SK-N-SH treated with all-trans-retinoic acid at 6 μM for 48 hours (cell line): ENCODE data around the gene ZFYVE28.
A peak's percentile ranks its signal among the peaks of the same experiment; 100 is the strongest.

Source experiments
- ATAC-seq: fragments of 200-7000 bp; cut with Tn5 transposase; 3 replicates; pipeline ENCODE4 v1.9.1; 2020; ENCODE audit warnings: mild to moderate bottlenecking, moderate library complexity
- ARNTL ChIP-seq: fragments of 450-650 bp; formaldehyde crosslinking; IDR thresholded peaks from 2 replicates; pipeline ENCODE4 v1.5.0; 2020; ENCODE audit warnings: low read depth, mild to moderate bottlenecking, moderate library complexity, borderline replicate concordance
- BACH2 ChIP-seq: fragments of 250-450 bp; sonication (Bioruptor Pico); IDR thresholded peaks from 2 replicates; pipeline ENCODE4 v1.9.0; 2021; ENCODE audit warnings: mild to moderate bottlenecking, borderline replicate concordance
- CREB5 ChIP-seq: fragments of 250-450 bp; sonication (Bioruptor Pico); IDR thresholded peaks from 2 replicates; pipeline ENCODE4 v1.5.1; 2020; ENCODE audit warnings: low read depth, mild to moderate bottlenecking, moderate library complexity
- CSRNP3 ChIP-seq: fragments of 250-450 bp; sonication (Bioruptor Pico); IDR thresholded peaks from 2 replicates; pipeline ENCODE4 v1.5.1; 2021; ENCODE audit warnings: mild to moderate bottlenecking, moderate library complexity
- ESRRG ChIP-seq: fragments of 250-450 bp; sonication (Bioruptor Pico); IDR thresholded peaks from 2 replicates; pipeline ENCODE4 v1.6.1; 2021; ENCODE audit warnings: mild to moderate bottlenecking
- GLIS3 ChIP-seq: fragments of 250-450 bp; sonication (Bioruptor Pico); IDR thresholded peaks from 2 replicates; pipeline ENCODE4 v1.5.0; 2020; ENCODE audit warnings: mild to moderate bottlenecking, moderate library complexity
- ISL1 ChIP-seq: fragments of 250-450 bp; sonication (Bioruptor Pico); IDR thresholded peaks from 2 replicates; pipeline ENCODE4 v2.1.2; 2022; ENCODE audit warnings: mild to moderate bottlenecking, moderate library complexity
- OSR1 ChIP-seq: fragments of 250-450 bp; sonication (Bioruptor Pico); IDR thresholded peaks from 2 replicates; pipeline ENCODE4 v1.8.0; 2022; ENCODE audit warnings: moderate library complexity, mild to moderate bottlenecking, inconsistent platforms
- PATZ1 ChIP-seq: fragments of 250-450 bp; sonication (Bioruptor Pico); IDR thresholded peaks from 2 replicates; pipeline ENCODE4 v1.8.0; 2020; ENCODE audit warnings: mild to moderate bottlenecking, moderate library complexity, borderline replicate concordance
- POU6F1 ChIP-seq: fragments of 250-450 bp; sonication (Bioruptor Pico); IDR thresholded peaks from 2 replicates; pipeline ENCODE4 v1.8.0; 2021; ENCODE audit warnings: low read depth, mild to moderate bottlenecking, moderate library complexity, borderline replicate concordance
- PPARA ChIP-seq: fragments of 250-450 bp; sonication (Bioruptor Pico); IDR thresholded peaks from 2 replicates; pipeline ENCODE4 v1.5.0; 2020; ENCODE audit warnings: mild to moderate bottlenecking, borderline replicate concordance
- RARB ChIP-seq: fragments of 250-450 bp; sonication (Bioruptor Pico); IDR thresholded peaks from 2 replicates; pipeline ENCODE4 v1.8.0; 2021; ENCODE audit warnings: mild to moderate bottlenecking, moderate library complexity
- SNAI2 ChIP-seq: fragments of 250-450 bp; sonication (Bioruptor Pico); IDR thresholded peaks from 2 replicates; pipeline ENCODE4 v1.5.0; 2020; ENCODE audit warnings: mild to moderate bottlenecking, moderate library complexity
- TCF4 ChIP-seq: fragments of 250-450 bp; sonication (Bioruptor Pico); IDR thresholded peaks from 2 replicates; pipeline ENCODE4 v1.8.0; 2021; ENCODE audit warnings: mild to moderate bottlenecking, moderate library complexity, borderline replicate concordance
- TOX ChIP-seq: fragments of 250-450 bp; sonication (Bioruptor Pico); IDR thresholded peaks from 2 replicates; pipeline ENCODE4 v1.8.0; 2021; ENCODE audit warnings: mild to moderate bottlenecking, moderate library complexity, borderline replicate concordance
- TSHZ2 ChIP-seq: fragments of 250-450 bp; sonication (Bioruptor Pico); IDR thresholded peaks from 2 replicates; pipeline ENCODE4 v1.5.0; 2020; ENCODE audit warnings: mild to moderate bottlenecking, moderate library complexity
- ZC3H10 ChIP-seq: fragments of 250-450 bp; sonication (Bioruptor Pico); IDR thresholded peaks from 2 replicates; pipeline ENCODE4 v1.5.1; 2021; ENCODE audit warnings: mild to moderate bottlenecking, moderate library complexity
- ZFP3 ChIP-seq: fragments of 250-450 bp; sonication (Bioruptor Pico); IDR thresholded peaks from 2 replicates; pipeline ENCODE4 v1.5.0; 2020; ENCODE audit warnings: mild to moderate bottlenecking, moderate library complexity
- ZFP30 ChIP-seq: fragments of 450-650 bp; formaldehyde crosslinking; IDR thresholded peaks from 2 replicates; pipeline ENCODE4 v1.5.0; 2022; ENCODE audit warnings: mild to moderate bottlenecking, moderate library complexity
- ZNF565 ChIP-seq: fragments of 450-650 bp; formaldehyde crosslinking; conservative IDR thresholded peaks from 2 replicates; pipeline ENCODE4 v1.5.0; 2020; ENCODE audit warnings: low read depth, mild to moderate bottlenecking, moderate library complexity
- ZNF70 ChIP-seq: fragments of 450-650 bp; formaldehyde crosslinking; IDR thresholded peaks from 2 replicates; pipeline ENCODE4 v1.5.0; 2020; ENCODE audit warnings: mild to moderate bottlenecking, moderate library complexity
- ZNF8 ChIP-seq: fragments of 450-650 bp; formaldehyde crosslinking; IDR thresholded peaks from 2 replicates; pipeline ENCODE4 v1.5.0; 2020; ENCODE audit warnings: mild to moderate bottlenecking, moderate library complexity

The ZFYVE28 gene

GRCh38 chr4:2292646-2293108, 125.8 kb downstream of the ZFYVE28 start:
- TF ChIP-seq TCF4 (CRISPR knock-in tag) = peak; percentile 91
- peak; percentile 26; the same call in 1 of the 2 replicates for TF ChIP-seq ZC3H10
- no peak for TF ChIP-seq ZFP30 (CRISPR knock-in tag)
- TF ChIP-seq BACH2 (CRISPR knock-in tag) = no peak
- TF ChIP-seq CSRNP3 (CRISPR knock-in tag) = no peak
- TF ChIP-seq ISL1 = peak; percentile 69
- no peak for TF ChIP-seq PPARA
- TF ChIP-seq ZNF565 = no peak
- TF ChIP-seq ZFP3 = no peak
- TF ChIP-seq ESRRG = no peak
- no peak for TF ChIP-seq ZNF8 (CRISPR knock-in tag)
- TF ChIP-seq TSHZ2 (CRISPR knock-in tag) = peak; percentile 85; the same call in 1 of the 2 replicates
- 0 out of 2 replicates have a peak, but pooled peaks have one; percentile 61 for TF ChIP-seq CREB5 (CRISPR knock-in tag)
- no peak for TF ChIP-seq PATZ1
- TF ChIP-seq ARNTL = no peak
- TF ChIP-seq SNAI2 (CRISPR knock-in tag) = peak; percentile 55; the same call in 1 of the 2 replicates
- TF ChIP-seq OSR1 (CRISPR knock-in tag) = no peak
- no peak for TF ChIP-seq GLIS3 (CRISPR knock-in tag)
- TF ChIP-seq ZNF70 (CRISPR knock-in tag) = no peak
- TF ChIP-seq TOX (CRISPR knock-in tag) = no peak
- TF ChIP-seq RARB = no peak
- ATAC-seq = peak; percentile 88

- peak; percentile 32 for ATAC-seq
- no peak for TF ChIP-seq POU6F1 (CRISPR knock-in tag)
- TF ChIP-seq ZC3H10 = no peak
- no peak for TF ChIP-seq ZNF8 (CRISPR knock-in tag)
- no peak for TF ChIP-seq ZNF565
- TF ChIP-seq ZNF70 (CRISPR knock-in tag) = no peak
- no peak for TF ChIP-seq ARNTL
- TF ChIP-seq TOX (CRISPR knock-in tag) = no peak
- TF ChIP-seq ISL1 = no peak
- no peak for TF ChIP-seq RARB
- no peak for TF ChIP-seq TCF4 (CRISPR knock-in tag)
- TF ChIP-seq ZFP30 (CRISPR knock-in tag) = no peak
- no peak for TF ChIP-seq BACH2 (CRISPR knock-in tag)
- TF ChIP-seq ZFP3 = no peak
These were observed 126.5 kb downstream of the ZFYVE28 start for GRCh38 chr4:2291705-2292645.
